OCI-LY3 (cell line): Measurements from ENCODE around the gene NAT8L.

Experiments used
- H2AFZ ChIP-seq: fragments of 200-600, 300-600 bp; shearing (Covaris generic); 2 replicates; pipeline ENCODE4 v1.6.0; 2014; ENCODE audit warnings: antibody characterized with exemption, low read depth, low read length
- H3K27ac ChIP-seq: fragments of 200-600, 300-600 bp; sonication (generic); 2 replicates; pipeline ENCODE4 v1.5.1; 2014; ENCODE audit warnings: mild to moderate bottlenecking, low read length, moderate library complexity, mixed read lengths
- H3K27me3 ChIP-seq: fragments of 200-600, 300-600 bp; sonication (generic); 2 replicates; pipeline ENCODE4 v1.6.1; 2014; ENCODE audit warnings: low read depth, low read length, mixed read lengths
- H3K36me3 ChIP-seq: fragments of 200-600, 300-600 bp; sonication (generic); replicated peaks from 2 replicates; pipeline ENCODE3; 2014; ENCODE audit warnings: low read depth, low read length, mixed read lengths
- H3K4me1 ChIP-seq: fragments of 300-600, 200-600 bp; sonication (generic); 2 replicates; pipeline ENCODE4 v1.6.1; 2014; ENCODE audit warnings: low read length, mixed read lengths
- H3K4me2 ChIP-seq: fragments of 200-600, 300-600 bp; sonication (generic); 2 replicates; pipeline ENCODE4 v1.6.1; 2014; ENCODE audit warnings: low read length, mixed read lengths
- H3K4me3 ChIP-seq: fragments of 300-600, 200-600 bp; sonication (generic); 2 replicates; pipeline ENCODE4 v1.5.1; 2014; ENCODE audit warnings: antibody characterized with exemption, mild to moderate bottlenecking, low read length, moderate library complexity
- H3K79me2 ChIP-seq: fragments of 300-600, 200-600 bp; shearing (Covaris generic); 2 replicates; pipeline ENCODE4 v1.6.1; 2014; ENCODE audit warnings: mild to moderate bottlenecking, low read length, mixed read lengths
- H3K9ac ChIP-seq: fragments of 300-600, 200-600 bp; shearing (Covaris generic); 2 replicates; pipeline ENCODE4 v1.6.0; 2014; ENCODE audit warnings: mild to moderate bottlenecking, low read length, moderate library complexity
- H3K9me3 ChIP-seq: fragments of 200-600, 300-600 bp; shearing (Covaris generic); 2 replicates; pipeline ENCODE4 v1.6.1; 2014; ENCODE audit warnings: low read length, mixed read lengths; ENCODE audit not compliant: insufficient read depth
- H4K20me1 ChIP-seq: fragments of 200-600, 300-600 bp; sonication (generic); 2 replicates; pipeline ENCODE4 v1.6.1; 2016; ENCODE audit warnings: low read length, mixed read lengths; ENCODE audit not compliant: insufficient read depth
- EZH2phosphoT487 ChIP-seq: fragments of 200-600 bp; shearing (Covaris generic); IDR thresholded peaks from 2 replicates; pipeline ENCODE4 v1.6.1; 2018; ENCODE audit warnings: antibody characterized with exemption, mixed run types, low read depth
- TF ChIP-seq, protein P1 (sequence below): fragments of 200-600, 300-600 bp; sonication (generic); IDR thresholded peaks from 2 replicates; pipeline ENCODE4 v1.5.1; 2014; ENCODE audit warnings: antibody characterized with exemption, low read length, low read depth

Gene NAT8L

DNA sequence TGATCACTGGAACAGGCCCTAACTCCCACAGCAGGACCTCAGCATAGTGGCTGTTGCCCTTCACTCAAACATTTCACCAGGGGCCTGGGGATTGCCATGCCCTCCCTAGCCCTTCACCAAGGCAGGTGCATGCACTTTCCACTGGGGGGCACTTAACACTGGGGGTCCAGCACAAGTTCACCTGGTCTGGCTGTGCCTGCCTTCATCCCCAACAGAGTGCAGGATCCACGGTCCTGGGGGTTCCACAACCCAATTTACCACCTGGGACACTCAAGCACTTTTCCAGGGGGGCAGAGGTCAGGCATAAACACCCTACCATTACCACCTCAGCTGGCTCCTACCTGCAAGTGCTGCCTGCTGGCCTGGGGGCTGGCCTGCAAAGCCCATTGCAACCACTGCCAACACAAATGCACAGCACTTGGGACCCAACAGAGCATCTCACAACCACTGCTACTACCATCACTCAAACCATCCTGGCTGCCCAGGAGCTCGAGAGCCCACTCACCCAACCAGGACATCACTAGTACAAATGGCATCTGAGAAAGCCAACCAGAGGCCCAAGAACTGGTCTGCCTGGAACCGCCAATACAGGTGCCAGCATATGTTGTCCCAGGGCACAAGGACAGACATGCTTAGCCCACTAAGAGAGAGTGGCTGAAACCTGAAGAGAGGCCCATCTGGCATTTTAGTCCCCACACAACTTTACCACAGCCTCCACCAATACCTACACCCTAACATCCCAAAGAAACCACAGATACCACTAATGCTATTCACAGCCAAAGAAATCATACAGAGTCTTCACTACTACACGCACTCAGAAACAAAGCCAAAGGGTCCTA lies 43.1 kb downstream of the NAT8L start:
- no peak for TF ChIP-seq EZH2phosphoT487
- TF ChIP-seq, protein P1, sequence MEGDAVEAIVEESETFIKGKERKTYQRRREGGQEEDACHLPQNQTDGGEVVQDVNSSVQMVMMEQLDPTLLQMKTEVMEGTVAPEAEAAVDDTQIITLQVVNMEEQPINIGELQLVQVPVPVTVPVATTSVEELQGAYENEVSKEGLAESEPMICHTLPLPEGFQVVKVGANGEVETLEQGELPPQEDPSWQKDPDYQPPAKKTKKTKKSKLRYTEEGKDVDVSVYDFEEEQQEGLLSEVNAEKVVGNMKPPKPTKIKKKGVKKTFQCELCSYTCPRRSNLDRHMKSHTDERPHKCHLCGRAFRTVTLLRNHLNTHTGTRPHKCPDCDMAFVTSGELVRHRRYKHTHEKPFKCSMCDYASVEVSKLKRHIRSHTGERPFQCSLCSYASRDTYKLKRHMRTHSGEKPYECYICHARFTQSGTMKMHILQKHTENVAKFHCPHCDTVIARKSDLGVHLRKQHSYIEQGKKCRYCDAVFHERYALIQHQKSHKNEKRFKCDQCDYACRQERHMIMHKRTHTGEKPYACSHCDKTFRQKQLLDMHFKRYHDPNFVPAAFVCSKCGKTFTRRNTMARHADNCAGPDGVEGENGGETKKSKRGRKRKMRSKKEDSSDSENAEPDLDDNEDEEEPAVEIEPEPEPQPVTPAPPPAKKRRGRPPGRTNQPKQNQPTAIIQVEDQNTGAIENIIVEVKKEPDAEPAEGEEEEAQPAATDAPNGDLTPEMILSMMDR: no peak
- H3K4me1 ChIP-seq: no peaks in the 10 kb centered on the region
- no peak overlapping the region for H3K27ac ChIP-seq
- no peak overlapping the region for H2AFZ ChIP-seq
- H4K20me1 ChIP-seq: no peaks in the 10 kb centered on the region
- no peak overlapping the region for H3K9ac ChIP-seq
- H3K4me2 ChIP-seq: no peak overlapping the region
- H3K27me3 ChIP-seq: no peaks in the 10 kb centered on the region
- H3K79me2 ChIP-seq: no peaks in the 10 kb centered on the region
- H3K4me3 ChIP-seq: no peak overlapping the region
- no peaks in the 10 kb centered on the region for H3K36me3 ChIP-seq
- H3K9me3 ChIP-seq: peaks cover 16% of the 10 kb centered on the region; the same call in 1 of the 2 replicates

DNA sequence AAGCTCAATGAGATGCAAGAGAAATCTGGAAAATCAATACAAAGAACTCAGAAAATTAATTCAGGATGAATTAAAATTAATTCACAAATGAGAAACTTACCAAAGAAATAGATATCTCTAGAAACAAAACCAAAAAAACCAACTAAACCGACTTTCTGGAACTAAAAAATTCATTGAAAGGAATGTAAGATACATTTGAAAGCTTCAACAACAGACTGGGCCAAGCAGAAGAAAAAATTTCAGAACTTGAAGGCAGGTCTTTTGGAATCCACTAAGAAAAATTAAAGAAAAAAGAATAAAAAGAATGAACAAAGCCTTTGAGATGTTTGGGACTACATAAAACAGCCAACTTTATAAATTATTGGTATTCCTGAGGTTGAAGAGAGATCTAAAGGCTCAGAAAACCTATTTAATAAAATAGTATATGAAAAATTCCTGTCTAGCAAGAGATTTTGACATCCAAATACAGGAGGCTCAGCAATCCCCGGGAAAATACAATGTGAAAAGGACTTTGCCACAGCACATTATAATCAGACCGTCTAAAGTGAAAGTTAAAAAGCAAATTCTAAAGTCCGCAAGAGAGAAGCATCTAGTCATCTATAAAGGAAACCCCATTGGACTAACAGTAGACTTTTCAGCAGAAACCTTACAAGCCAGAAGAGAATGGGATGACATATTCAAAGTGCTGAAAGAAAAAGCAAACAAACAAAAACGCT lies 44.2 kb downstream of the NAT8L start:
- peaks cover 16% of the 10 kb centered on the region; the same call in 1 of the 2 replicates for H3K9me3 ChIP-seq
- H3K27ac ChIP-seq: no peak overlapping the region
- no peak overlapping the region for H3K4me2 ChIP-seq
- H3K4me1 ChIP-seq: no peaks in the 10 kb centered on the region
- H3K9ac ChIP-seq: no peak overlapping the region
- no peaks in the 10 kb centered on the region for H3K79me2 ChIP-seq
- no peaks in the 10 kb centered on the region for H4K20me1 ChIP-seq
- TF ChIP-seq, protein P1: no peak
- no peak for TF ChIP-seq EZH2phosphoT487
- H3K4me3 ChIP-seq: no peak overlapping the region
- H3K27me3 ChIP-seq: no peaks in the 10 kb centered on the region
- no peak overlapping the region for H2AFZ ChIP-seq
- H3K36me3 ChIP-seq: no peaks in the 10 kb centered on the region

DNA sequence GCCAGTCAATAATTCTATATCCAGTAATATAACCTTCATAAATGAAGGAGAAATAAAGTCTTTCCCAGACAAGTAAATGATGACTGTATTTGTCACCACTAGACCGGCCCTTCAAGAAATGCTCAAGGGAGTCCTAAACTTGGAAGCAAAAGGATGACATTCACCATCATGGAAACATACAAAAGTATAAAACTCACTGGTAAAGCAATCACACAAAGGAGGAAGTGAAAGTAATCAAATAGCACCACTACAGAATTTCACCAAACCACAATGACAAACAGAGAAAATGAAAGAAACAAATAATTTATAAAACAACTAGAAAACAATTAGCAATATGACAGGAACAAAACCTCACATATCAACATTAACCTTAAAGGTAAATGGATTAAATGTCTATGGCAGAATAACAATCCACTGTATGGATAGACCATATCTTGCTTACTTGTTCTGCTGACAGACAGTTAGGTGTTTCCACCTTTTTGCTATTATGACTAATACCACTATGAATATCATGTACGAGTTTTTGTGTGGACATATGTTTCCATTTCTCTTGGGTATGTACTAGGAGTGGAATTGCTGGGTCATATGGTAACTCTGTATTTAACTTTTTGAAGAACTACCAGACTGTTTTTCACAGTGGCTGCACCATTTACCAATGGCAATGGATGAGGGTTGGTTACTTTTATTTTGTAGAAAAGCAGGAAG lies 44.9 kb downstream of the NAT8L start:
- H3K9ac ChIP-seq: no peak overlapping the region

More for the DNA sequence above, 44.9 kb downstream of the NAT8L start:
- no peak overlapping the region for H3K27ac ChIP-seq
- H4K20me1 ChIP-seq: no peaks in the 10 kb centered on the region
- H3K9me3 ChIP-seq: peaks cover 16% of the 10 kb centered on the region; the same call in 1 of the 2 replicates
- no peaks in the 10 kb centered on the region for H3K36me3 ChIP-seq
- no peaks in the 10 kb centered on the region for H3K4me1 ChIP-seq
- H2AFZ ChIP-seq: no peak overlapping the region
- H3K4me3 ChIP-seq: no peak overlapping the region
- no peak for TF ChIP-seq EZH2phosphoT487
- TF ChIP-seq, protein P1: no peak
- H3K27me3 ChIP-seq: no peaks in the 10 kb centered on the region
- H3K79me2 ChIP-seq: no peaks in the 10 kb centered on the region
- H3K4me2 ChIP-seq: no peak overlapping the region
